HT1080 (cell line): Measurements from ENCODE around the gene INCA1. TPM values are rescaled to one million over a fixed set of nuclear protein-coding genes. Genes with fewer than 3 reads are reported as not detected.

Experiments
- small RNA-seq: library from RNA; depleted of rRNA; stranded (forward); fragments of <200 nt; gene quantifications from one replicate; pipeline ENCODE3, GENCODE V24; 2014
- total RNA-seq: library from RNA; depleted of rRNA; stranded (reverse); fragments of >200 nt; shearing (Covaris generic); gene quantifications from 2 replicates; pipeline ENCODE4 v1.2.3, GENCODE V29; 2014; rRNA removed

The INCA1 gene
- total RNA-seq, 1 experiment from 2014 or later = 0.08 TPM

Small RNA genes within 50 kb of the gene (small RNA-seq; reads per million reads assigned to genes)
- not detected for gene MIR6864
- not detected for gene MIR6865

Other genes with a start within 250 kb of the INCA1 start
- gene TM4SF5, start 225.6 kb downstream of the INCA1 start, total RNA-seq = not detected in 2 replicates
- not detected in 2 replicates for gene VMO1, start 211.2 kb downstream of the INCA1 start, total RNA-seq
- not detected in 2 replicates for gene GLTPD2, start 208.6 kb downstream of the INCA1 start, total RNA-seq
- gene PSMB6, start 201.4 kb downstream of the INCA1 start, total RNA-seq = 235 and 261 TPM in 2 replicates
- 12.8 and 13.1 TPM in 2 replicates for gene PLD2, start 190.4 kb downstream of the INCA1 start, total RNA-seq
- gene MINK1, start 164.2 kb downstream of the INCA1 start, total RNA-seq = 27.1 and 28.7 TPM in 2 replicates
- 0.07 and 0.48 TPM in 2 replicates for gene C17orf107, start 98.0 kb downstream of the INCA1 start, total RNA-seq
- gene CHRNE, start 94.4 kb downstream of the INCA1 start, total RNA-seq = not detected in 2 replicates
- gene GP1BA, start 65.2 kb downstream of the INCA1 start, total RNA-seq = not detected in 2 replicates
- 103 and 112 TPM in 2 replicates for gene SLC25A11, start 57.5 kb downstream of the INCA1 start, total RNA-seq
- 70.0 and 95.7 TPM in 2 replicates for gene RNF167, start 57.3 kb downstream of the INCA1 start, total RNA-seq
- 1,934 and 2,529 TPM in 2 replicates for gene PFN1, start 49.0 kb downstream of the INCA1 start, total RNA-seq
- gene ENO3, start 46.4 kb downstream of the INCA1 start, total RNA-seq = 2.5 and 3.0 TPM in 2 replicates
- gene SPAG7, start 29.7 kb downstream of the INCA1 start, total RNA-seq = 75.6 and 81.8 TPM in 2 replicates
- gene CAMTA2, start 9.8 kb downstream of the INCA1 start, total RNA-seq = 7.6 and 14.3 TPM in 2 replicates
- 64.3 and 67.6 TPM in 2 replicates for gene KIF1C, start 428 bp upstream of the INCA1 start, total RNA-seq
- not detected in 2 replicates for gene SLC52A1, start 37.9 kb upstream of the INCA1 start, total RNA-seq
- gene ZFP3, start 80.9 kb upstream of the INCA1 start, total RNA-seq = not detected in 2 replicates
- 9.1 and 9.5 TPM in 2 replicates for gene ZNF232, start 114.4 kb upstream of the INCA1 start, total RNA-seq
- under 0.01 TPM in 1 of 2 replicates, not detected in the other for gene USP6, start 118.5 kb upstream of the INCA1 start, total RNA-seq
- 6.4 and 8.1 TPM in 2 replicates for gene ZNF594, start 194.3 kb upstream of the INCA1 start, total RNA-seq
- gene SCIMP, start 237.3 kb upstream of the INCA1 start, total RNA-seq = not detected in 2 replicates